Fibroblast of lung (primary cell): ENCODE data around the gene CERK. TPM values are rescaled to one million over a fixed set of nuclear protein-coding genes. Genes with fewer than 3 reads are reported as not detected.

Experiments
- DNase-seq, 2 donors: peaks; one replicate each; pipeline versions ENCODE4 v3.0.0 to v3.0.0-alpha.2; 2010; ENCODE audit warnings: low read depth in 2 of 2
- H2AFZ ChIP-seq: 2 replicates; pipeline ENCODE4 v1.5.1; 2012; ENCODE audit warnings: low read length, control low read depth, inconsistent platforms
- H3K27ac ChIP-seq: 2 replicates; pipeline ENCODE4 v1.5.1; 2011; ENCODE audit warnings: low read length, control low read depth; ENCODE audit not compliant: insufficient read depth
- H3K27me3 ChIP-seq: 2 replicates; pipeline ENCODE4 v1.5.1; 2011; ENCODE audit warnings: mild to moderate bottlenecking, low read length; ENCODE audit not compliant: control insufficient read depth, insufficient read depth
- H3K36me3 ChIP-seq: 2 replicates; pipeline ENCODE4 v1.5.1; 2011; ENCODE audit warnings: low read length; ENCODE audit not compliant: control insufficient read depth, insufficient read depth
- H3K4me1 ChIP-seq: 2 replicates; pipeline ENCODE4 v1.5.1; 2011; ENCODE audit warnings: low read length; ENCODE audit not compliant: control insufficient read depth, insufficient read depth; ENCODE audit errors: extremely low read depth
- H3K4me2 ChIP-seq: 2 replicates; pipeline ENCODE4 v1.5.1; 2011; ENCODE audit warnings: low read length, control low read depth; ENCODE audit not compliant: insufficient read depth; ENCODE audit errors: extremely low read depth
- H3K4me3 ChIP-seq, 4 experiments: fragments of 200-600 bp in 1 of 4; sonication (generic) in 1 of 4; replicated peaks in 1 of 4; 2 replicates each; pipeline ENCODE4 v1.5.1; 2011 to 2016; ENCODE audit warnings: low read length in 4 of 4, low read depth in 3 of 4, mild to moderate bottlenecking in 3 of 4, control low read depth in 2 of 4, inconsistent platforms in 1 of 4, mixed read lengths in 1 of 4; ENCODE audit not compliant: insufficient read depth in 1 of 4; ENCODE audit errors: control extremely low read depth in 1 of 4
- H3K79me2 ChIP-seq: 2 replicates; pipeline ENCODE4 v1.5.1; 2012; ENCODE audit warnings: mild to moderate bottlenecking, low read length, inconsistent platforms; ENCODE audit not compliant: control insufficient read depth, insufficient read depth
- H3K9ac ChIP-seq: 2 replicates; pipeline ENCODE4 v1.5.1; 2011; ENCODE audit warnings: mild to moderate bottlenecking, low read length, control low read depth; ENCODE audit not compliant: insufficient read depth
- H3K9me3 ChIP-seq: 2 replicates; pipeline ENCODE4 v1.5.1; 2012; ENCODE audit warnings: low read depth, low read length; ENCODE audit not compliant: control insufficient read depth, insufficient read depth
- H4K20me1 ChIP-seq: 2 replicates; pipeline ENCODE4 v1.5.1; 2011; ENCODE audit warnings: low read length; ENCODE audit not compliant: control insufficient read depth, insufficient read depth; ENCODE audit errors: extremely low read depth
- CTCF ChIP-seq, 2 donors: IDR thresholded peaks in 1 of 2; conservative IDR thresholded peaks in 1 of 2; 1 replicate in 1 of 2; 2 replicates in 1 of 2; pipeline ENCODE4 v1.5.1; 2011 to 2012; ENCODE audit warnings: low read length in 2 of 2, control low read depth in 1 of 2, inconsistent platforms in 1 of 2, low read depth in 1 of 2, mild to moderate bottlenecking in 1 of 2
- EZH2 ChIP-seq: IDR thresholded peaks from 2 replicates; pipeline ENCODE4 v1.5.1; 2012; ENCODE audit warnings: low read length, control low read depth, mild to moderate bottlenecking; ENCODE audit errors: missing control alignments
- polyA plus RNA-seq, 2 donors: library from polyadenylated mRNA; depleted of rRNA in 1 of 2; stranded (reverse) in 1 of 2; unstranded in 1 of 2; fragments of >200 nt; gene quantifications; 2 replicates each; pipeline ENCODE4 v1.2.1, GENCODE V29; 2011 to 2012; ENCODE audit warnings: missing spikeins in 1 of 2
- total RNA-seq: library from RNA; depleted of rRNA; stranded (reverse); fragments of >200 nt; gene quantifications from 2 replicates; pipeline ENCODE4 v1.2.1, GENCODE V29; 2014

The CERK gene
- total and polyA plus RNA-seq, 2 donors (not counting 1 experiment from before 2014, with no cell fraction given): 19.5 to 24.9 TPM

- Histone ChIP-seq H3K9me3 (no peaks in the 10 kb centered on the region), H3K27me3 (no peaks in the 10 kb centered on the region), H3K9ac (no peak overlapping the region), H3K4me2 (no peak overlapping the region), H3K4me1 (no peaks in the 10 kb centered on the region), H3K79me2 (no peaks in the 10 kb centered on the region), H3K4me3 (no peak overlapping the region), H3K27ac (no peak overlapping the region), H4K20me1 (no peaks in the 10 kb centered on the region), H2AFZ (no peak overlapping the region), H3K36me3 (no peaks in the 10 kb centered on the region)
- no peak for TF ChIP-seq CTCF (conservative IDR thresholded peaks at IDR 0.05 in 1 of 2, IDR thresholded peaks at IDR 0.05 in 1 of 2; ENCODE audit: low read depth in 1 of 2, low read length in 2 of 2)
- no peak for TF ChIP-seq EZH2
- DNase-seq: no peak
These were observed 82.0 kb downstream of the CERK start for GRCh38 chr22:46655861-46656608.

GRCh38 chr22:46654927-46655595 is 83.0 kb downstream of the CERK start:
- Histone ChIP-seq H2AFZ (no peak overlapping the region), H3K27ac (no peak overlapping the region), H3K27me3 (no peaks in the 10 kb centered on the region)

More at GRCh38 chr22:46654927-46655595, 83.0 kb downstream of the CERK start:
- no peak overlapping the region for H3K9ac ChIP-seq
- no peak overlapping the region for H3K4me2 ChIP-seq
- no peaks in the 10 kb centered on the region for H3K4me1 ChIP-seq
- H3K36me3 ChIP-seq: no peaks in the 10 kb centered on the region
- H4K20me1 ChIP-seq: no peaks in the 10 kb centered on the region
- no peak for DNase-seq
- H3K4me3 ChIP-seq: no peak overlapping the region
- TF ChIP-seq EZH2: no peak
- TF ChIP-seq CTCF (conservative IDR thresholded peaks at IDR 0.05 in 1 of 2, IDR thresholded peaks at IDR 0.05 in 1 of 2; ENCODE audit: low read depth in 1 of 2, low read length in 2 of 2): no peak
- H3K79me2 ChIP-seq: no peaks in the 10 kb centered on the region
- H3K9me3 ChIP-seq: no peaks in the 10 kb centered on the region
